Mucosa of gallbladder (tissue), 1 donor: Measurements from ENCODE around the gene TCHHL1. TPM values are rescaled to one million over a fixed set of nuclear protein-coding genes. Genes with fewer than 3 reads are reported as not detected.
A peak's percentile ranks its signal among the peaks of the same experiment; 100 is the strongest.

ENCODE experiments used
- DNase-seq: peaks from one replicate; pipeline ENCODE4 v3.0.0-alpha.2; 2020; ENCODE audit warnings: low spot score
- total RNA-seq: library from RNA; stranded (reverse); gene quantifications from one replicate; pipeline ENCODE4 v1.2.1, GENCODE V29; 2021
- donor health status: DM: no; HTN: no; CAD: no.

Gene TCHHL1
- not detected for total RNA-seq

- no peak for DNase-seq
Observed at GRCh38 chr1:152089014-152089674, at the start of gene TCHHL1. TCHHL1 (minus strand) TSS chr1:152089064; CDS start chr1:152088143, 921 bp downstream.

DNA sequence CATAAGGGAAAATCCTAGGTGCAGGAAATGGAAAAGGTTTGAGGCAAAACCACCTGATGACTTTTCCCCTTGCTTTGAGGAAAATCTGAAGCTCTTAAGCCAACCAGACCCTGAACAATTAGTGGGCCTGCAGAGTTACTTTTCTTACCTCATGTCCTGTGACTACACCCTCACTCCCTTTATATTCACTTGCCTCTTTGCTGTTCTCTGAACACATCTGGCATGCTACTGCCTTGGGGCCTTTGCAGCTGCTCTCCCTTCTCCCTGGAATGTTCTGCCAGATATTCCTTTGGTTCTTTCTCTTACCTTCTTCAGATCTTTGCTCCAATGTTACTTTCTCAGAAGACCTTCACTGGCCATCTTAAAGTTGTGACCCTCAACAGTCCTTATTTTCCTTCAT lies 48.4 kb upstream of the TCHHL1 start:
- DNase-seq = no peak

GRCh38 chr1:152130186-152130585 lies 41.3 kb upstream of the TCHHL1 start:
- no peak for DNase-seq

DNA sequence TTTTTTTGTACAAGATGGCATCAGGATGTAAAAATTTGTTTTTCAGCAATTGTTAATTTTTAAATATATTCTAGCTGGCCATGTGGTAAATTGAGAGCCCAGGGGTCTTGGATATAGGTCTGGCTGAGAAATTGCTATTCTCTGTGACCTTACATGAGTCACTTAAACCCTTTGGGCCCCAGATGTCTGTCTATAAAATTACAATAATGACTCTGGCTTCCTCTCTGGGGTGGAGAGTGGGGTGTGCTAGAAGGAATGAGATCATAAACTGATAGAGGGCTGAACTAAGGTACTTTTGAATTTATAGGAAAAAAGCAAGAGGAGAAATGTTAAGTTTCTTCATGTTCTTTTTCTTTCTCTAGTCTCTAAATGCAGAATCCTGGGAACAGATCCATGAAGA lies 38.8 kb upstream of the TCHHL1 start:
- DNase-seq = no peak

DNA sequence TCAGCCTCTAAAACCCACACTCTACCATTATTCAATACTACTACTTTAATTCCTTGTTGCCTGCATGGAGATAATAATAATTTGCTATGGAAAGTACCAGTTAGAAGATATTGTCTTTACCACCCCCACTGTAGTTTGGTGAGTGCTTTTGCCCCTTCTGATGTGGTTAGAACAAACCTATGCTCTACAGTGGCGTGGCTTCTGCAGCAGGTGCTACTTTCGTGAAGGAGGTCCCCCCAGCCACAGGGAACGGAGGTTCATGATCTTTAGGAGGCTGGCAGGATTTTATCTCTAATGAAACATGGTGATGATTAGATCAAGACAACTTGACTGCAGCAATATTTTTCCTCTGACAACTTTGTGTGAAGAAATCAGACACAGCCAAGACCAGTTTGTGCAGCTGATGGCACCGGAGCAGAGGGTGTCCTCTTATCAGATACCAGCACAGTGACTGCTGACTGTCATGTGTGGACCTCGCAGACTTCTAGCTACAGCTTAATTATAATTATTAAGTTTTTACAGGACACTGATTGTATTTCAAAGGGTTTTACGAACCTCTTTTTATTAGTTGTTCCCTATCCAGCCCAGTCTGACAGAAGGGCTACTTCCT lies 37.1 kb upstream of the TCHHL1 start:
- DNase-seq = no peak

GRCh38 chr1:152118915-152119314 lies 30.1 kb upstream of the TCHHL1 start:
- DNase-seq = no peak

GRCh38 chr1:152115344-152115743 lies 26.5 kb upstream of the TCHHL1 start, which contains the start of gene TCHH:
TCHH (minus strand) TSS chr1:152115444; CDS start chr1:152114080, 1,364 bp downstream.
- DNase-seq = no peak

GRCh38 chr1:152112885-152113432 lies 24.1 kb upstream of the TCHHL1 start:
- no peak for DNase-seq

DNA sequence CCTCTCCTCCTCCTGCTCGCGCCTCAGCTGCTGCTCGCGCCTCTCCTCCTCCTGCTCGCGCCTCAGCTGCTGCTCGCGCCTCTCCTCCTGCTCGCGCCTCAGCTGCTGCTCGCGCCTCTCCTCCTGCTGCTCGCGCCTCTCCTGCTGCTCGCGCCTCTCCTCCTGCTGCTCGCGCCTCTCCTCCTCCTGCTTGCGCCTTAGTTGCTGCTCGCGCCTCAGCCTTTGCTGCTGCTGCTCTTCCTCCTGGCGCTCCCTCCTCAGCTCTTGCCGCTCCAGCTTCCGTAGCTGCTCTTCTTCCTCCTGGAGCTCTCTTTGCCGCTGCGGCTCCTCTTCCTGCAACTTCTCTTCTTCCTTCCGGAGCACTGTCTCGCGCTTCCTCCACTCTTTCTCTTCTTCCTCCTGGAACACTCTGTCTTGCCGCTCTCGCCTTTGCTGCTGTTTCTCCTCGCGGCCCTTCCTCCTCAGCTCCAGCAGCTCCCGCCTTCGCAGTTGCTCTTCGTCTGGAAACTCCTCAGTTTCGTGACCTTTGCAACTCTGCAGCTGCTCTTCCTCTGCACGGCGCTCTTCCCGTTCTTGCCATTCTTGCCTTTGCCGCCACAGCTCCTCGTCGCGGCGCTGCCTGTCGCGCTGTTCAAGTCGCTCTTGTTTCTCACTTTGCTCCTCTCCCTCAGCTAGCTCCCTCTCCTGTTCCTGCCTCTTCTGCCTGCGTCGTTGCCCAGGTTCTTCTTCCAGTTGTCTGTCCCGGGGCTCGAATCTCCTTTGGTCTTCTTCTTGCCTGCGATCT lies 23.4 kb upstream of the TCHHL1 start:
- DNase-seq = no peak

DNA sequence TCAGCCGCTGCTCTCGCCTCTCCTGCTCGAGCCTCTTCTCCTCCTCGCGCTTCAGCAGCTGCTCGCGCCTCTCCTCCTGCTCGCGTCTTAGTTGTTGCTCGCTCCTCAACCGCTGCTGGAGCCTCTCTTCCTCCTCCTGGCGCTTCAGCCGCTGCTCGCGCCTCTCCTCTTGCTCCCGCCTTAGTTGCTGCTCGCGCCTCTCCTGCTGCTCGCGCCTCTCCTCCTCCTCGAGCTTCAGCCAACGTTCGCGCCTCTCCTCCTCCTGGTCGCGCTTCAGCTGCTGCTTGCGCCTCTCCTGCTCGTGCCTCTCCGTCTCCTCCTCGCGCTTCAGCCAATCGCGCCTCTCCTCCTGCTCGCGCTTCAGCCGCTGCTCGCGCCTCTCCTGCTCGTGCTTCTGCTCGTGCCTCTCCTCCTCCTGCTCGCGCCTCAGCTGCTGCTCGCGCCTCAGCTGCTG lies 22.7 kb upstream of the TCHHL1 start:
- DNase-seq = no peak

GRCh38 chr1:152110860-152111514 lies 22.1 kb upstream of the TCHHL1 start:
- no peak for DNase-seq

DNA sequence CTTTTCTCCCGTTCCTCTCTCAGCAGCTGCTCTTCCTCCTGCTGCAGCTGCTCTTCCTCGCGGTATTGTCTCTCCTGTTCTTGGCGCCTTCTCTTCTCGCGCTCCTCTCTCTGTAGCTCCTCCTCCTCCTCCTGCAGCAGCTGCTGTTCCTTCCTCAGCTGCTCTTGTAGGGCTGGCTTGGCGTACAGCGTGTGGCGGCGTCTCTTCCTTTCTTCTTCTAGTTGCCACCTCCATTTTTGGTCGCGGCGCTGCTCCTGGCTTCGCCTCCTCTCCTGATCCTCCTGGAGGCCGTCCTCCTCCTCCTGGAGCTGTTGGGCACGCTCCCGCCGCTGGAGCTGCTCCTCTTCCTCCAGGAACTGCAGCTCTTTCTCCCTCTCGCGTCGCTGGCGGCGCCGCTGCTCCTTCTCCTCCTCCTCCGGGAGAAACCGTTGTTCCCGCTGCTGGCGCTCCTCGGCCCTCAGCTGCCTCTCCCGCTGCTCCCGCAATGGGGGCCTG lies 21.5 kb upstream of the TCHHL1 start:
- DNase-seq = peak; percentile 12

- DNase-seq = no peak
Observed at GRCh38 chr1:152109998-152110294, 21.1 kb upstream of the TCHHL1 start.

DNA sequence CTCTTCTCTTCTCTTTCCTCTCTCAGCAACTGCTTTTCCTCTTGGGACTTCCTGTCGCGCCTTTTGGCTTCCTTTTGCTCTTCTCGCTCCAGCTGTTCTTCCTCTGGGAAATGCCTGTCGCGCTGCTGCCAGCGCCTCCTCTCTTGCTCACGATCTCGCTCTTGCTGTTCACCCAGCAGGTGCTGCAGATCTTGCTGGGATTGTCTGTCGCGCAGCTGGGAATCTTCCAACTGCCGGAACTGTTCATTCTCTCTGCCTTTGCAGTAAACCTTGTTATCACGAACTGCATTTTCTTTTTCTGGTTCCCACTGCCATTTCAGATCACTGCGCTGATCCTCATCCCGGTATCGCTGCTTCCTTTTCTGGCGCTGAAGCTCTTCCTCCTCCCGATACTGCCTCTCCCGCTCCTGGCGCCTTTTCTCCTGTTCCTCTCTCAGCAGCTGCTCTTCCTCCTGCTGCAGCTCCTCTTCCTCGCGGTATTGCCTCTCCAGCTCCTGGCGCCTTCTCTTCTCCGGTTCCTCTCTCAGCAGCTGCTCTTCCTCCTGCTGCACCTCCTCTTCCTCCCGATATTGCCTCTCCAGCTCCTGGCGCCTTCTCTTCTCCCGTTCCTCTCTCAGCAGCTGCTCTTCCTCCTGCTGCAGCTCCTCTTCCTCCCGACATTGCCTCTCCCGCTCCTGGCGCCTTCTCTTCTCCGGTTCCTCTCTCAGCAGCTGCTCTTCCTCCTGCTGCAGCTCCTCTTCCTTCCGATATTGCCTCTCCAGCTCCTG lies 20.6 kb upstream of the TCHHL1 start:
- DNase-seq = no peak

GRCh38 chr1:152108882-152109222 lies 20.0 kb upstream of the TCHHL1 start:
- no peak for DNase-seq

DNA sequence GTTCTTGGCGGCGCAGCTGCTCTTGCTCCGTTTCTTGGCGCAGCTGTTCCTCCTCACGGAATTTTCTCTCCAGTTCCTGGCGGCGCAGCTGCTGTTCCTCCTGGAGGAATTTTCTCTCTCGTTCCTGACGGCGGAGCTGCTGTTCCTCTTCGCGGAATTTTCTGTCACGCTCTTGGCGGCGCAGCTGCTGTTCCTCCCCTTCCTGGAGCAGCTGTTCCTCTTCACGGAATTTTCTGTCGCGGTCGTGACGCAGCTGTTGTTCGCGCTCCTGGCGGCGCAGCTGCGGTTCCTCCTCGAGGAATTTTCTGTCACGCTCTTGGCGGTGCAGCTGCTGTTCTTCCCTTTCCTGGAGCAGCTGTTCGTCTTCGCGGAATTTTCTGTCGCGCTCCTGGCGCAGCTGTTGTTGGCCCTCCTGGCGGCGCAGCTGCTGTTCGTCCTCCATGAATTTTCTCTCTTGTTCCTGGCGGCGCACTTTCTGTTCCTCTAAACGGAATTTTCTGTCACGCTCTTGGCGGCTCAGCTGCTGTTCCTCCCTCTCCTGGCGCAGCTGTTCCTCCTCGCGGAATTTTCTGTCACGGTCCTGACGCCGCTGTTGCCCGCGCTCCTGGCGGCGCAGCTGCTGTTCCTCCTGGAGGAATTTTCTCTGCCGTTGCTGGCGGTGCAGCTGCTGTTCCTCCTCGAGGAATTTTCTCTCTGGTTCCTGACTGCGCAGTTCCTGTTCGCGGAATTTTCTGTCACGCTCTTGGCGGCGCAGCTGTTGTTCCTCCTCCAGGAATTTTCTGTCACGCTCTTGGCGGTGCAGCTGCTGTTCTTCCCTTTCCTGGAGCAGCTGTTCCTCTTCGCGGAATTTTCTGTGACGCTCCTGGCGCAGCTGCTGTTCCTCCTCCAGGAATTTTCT lies 19.4 kb upstream of the TCHHL1 start:
- DNase-seq = no peak

DNA sequence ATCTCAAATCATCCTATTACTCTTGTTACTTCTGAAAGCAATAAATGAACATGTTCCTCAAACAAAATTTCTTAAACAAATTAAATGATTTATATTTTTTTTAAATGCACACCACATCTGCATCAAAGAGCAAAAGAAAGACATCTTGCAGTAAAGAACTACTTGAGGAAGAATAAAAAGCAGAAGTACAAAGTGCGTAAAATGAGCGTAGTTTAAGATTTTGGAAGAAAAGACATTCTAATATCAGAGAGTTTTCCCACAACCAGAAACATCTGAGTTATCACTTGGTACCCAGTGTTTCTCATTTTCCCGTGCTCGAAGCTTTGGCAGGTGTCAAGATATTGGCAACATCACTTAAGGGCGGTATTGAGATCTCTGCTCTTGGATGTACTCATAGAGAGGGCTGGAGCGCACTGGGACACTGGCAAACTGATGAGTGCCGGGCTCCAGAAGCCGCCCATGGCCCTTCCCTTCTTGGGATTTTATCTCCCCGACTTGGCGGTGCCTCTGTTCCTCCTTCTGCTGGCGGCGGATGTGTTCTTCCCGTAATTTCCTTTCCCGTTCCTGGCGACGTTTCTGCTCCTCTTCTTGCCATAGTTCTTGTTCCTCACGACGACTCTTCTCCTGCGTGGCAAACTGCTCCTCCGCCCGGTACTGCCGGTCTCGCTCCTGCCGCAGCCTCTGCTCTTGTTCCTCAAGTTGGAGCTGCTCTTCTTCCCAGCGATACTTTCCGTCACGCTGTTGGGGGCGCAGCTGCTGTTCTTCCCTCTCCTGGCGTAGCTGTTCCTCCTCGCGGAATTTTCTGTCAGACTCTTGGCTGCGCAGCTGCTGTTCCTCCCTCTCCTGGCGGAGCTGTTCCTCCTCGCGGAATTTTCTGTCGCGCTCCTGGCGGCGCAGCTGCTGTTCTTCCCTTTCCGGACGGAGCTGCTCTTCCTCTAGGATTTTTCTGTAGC lies 18.4 kb upstream of the TCHHL1 start:
- DNase-seq = no peak

DNA sequence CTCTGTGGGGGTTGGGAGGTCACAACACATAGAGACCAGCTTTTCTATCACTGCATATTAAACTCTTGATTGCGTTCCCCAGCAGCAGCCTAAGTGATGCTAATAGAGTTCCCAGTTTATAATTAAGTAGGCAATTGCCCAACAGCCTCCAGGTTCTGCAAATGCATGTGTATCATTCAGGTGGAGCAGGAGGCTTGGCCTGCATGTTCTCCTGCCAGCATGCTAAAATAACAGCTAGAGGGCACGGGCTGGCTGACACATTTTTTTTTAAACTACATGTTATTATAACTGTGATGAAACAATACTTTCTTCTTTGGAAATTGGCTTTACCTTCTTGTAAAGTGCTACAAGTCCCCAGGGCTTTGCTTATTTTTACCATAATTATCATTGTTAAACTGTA lies 16.0 kb upstream of the TCHHL1 start:
- DNase-seq = no peak

DNA sequence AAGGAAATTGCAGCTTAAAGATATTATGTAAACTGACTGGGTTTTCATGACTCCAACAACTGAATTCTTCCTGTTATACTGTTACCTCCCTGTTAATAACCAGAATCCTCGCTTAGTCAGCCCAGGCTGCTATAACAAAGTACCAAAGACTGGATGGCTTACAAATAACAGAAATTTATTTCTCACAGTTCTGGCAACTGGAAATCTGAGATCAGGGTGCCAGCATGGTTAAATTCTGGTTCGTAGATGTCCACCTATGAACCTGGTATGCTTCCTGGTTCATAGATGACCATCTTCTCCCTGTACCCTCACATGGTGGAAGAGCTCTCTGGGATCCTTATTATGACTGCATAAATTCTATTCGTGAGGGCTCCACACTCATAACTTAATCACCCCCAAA lies 8.1 kb upstream of the TCHHL1 start:
- DNase-seq = no peak
